Osteocyte (in vitro differentiated cells): ENCODE data around the gene PIGU. TPM values are rescaled to one million over a fixed set of nuclear protein-coding genes. Genes with fewer than 3 reads are reported as not detected.

ENCODE experiments used
- DNase-seq: peaks from one replicate; pipeline ENCODE4 v3.0.0; 2021; ENCODE audit warnings: mixed read lengths; ENCODE audit not compliant: unreplicated experiment; ENCODE audit errors: extremely low spot score
- H3K27ac Mint-ChIP-seq: one replicate; pipeline ENCODE4 v1.8.0; 2021; ENCODE audit warnings: mild to moderate bottlenecking, mixed read lengths; ENCODE audit not compliant: unreplicated experiment
- H3K27me3 Mint-ChIP-seq: one replicate; pipeline ENCODE4 v1.8.0; 2021; ENCODE audit warnings: mixed read lengths; ENCODE audit not compliant: unreplicated experiment
- H3K36me3 Mint-ChIP-seq: one replicate; pipeline ENCODE4 v1.8.0; 2021; ENCODE audit warnings: mixed read lengths; ENCODE audit not compliant: unreplicated experiment
- H3K4me1 Mint-ChIP-seq: one replicate; pipeline ENCODE4 v1.8.0; 2021; ENCODE audit warnings: mixed read lengths; ENCODE audit not compliant: unreplicated experiment
- H3K4me3 Mint-ChIP-seq: one replicate; pipeline ENCODE4 v1.8.0; 2021; ENCODE audit warnings: mild to moderate bottlenecking, moderate library complexity, mixed read lengths; ENCODE audit not compliant: unreplicated experiment
- H3K9me3 Mint-ChIP-seq: one replicate; pipeline ENCODE4 v1.8.0; 2021; ENCODE audit warnings: mixed read lengths; ENCODE audit not compliant: unreplicated experiment
- total RNA-seq: library from RNA; stranded (reverse); gene quantifications from 2 replicates; pipeline ENCODE4 v1.2.1, GENCODE V29; 2021
- TF ChIP-seq, protein P1 (sequence below): fragments of 200-600 bp; sonication (generic); IDR thresholded peaks from 2 replicates; pipeline ENCODE4 v1.5.0; 2021; ENCODE audit warnings: antibody characterized with exemption, mild to moderate bottlenecking, moderate library complexity

The PIGU gene
- total RNA-seq, 1 donor from 2014 or later, result 15.5 TPM

DNA sequence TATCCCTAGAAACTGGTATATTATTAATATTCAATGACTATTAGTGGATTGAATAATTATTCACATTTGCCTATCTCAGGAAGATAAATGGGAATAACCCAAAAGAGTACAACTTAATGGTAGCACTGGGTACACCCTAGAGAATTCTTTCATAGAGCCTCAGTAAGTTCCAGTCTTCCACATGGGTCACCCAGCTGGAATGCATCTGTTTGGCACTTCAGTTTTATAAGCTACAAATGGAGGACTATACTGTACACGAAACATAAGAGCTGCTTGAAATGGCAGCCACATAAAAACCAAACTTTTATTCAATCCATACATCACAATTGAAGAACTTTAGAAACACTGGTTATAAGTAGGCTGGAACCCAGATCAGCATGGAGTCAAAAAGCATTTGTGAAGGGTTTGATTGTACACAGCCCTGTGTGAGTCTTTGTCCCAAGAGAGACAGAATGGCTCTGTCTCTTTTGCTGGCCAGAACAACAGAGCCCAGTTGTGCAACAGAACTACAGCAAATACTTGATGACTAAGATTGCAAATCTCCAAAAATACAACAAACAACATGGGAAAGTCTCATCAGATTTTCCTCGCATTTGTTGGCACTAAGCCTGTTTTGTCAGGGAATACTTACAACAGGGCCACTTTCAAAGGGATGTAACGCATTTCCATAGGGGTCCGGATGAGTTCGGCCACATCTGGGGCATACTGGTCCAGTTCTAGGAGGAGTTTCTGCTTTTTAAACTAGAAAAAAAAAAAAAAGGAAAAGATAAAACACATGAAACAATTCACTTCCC, 39.5 kb downstream of the PIGU start:
- no peak overlapping the region for H3K4me3 Mint-ChIP-seq
- peaks cover 12% of the 10 kb centered on the region for H3K36me3 Mint-ChIP-seq
- H3K4me1 Mint-ChIP-seq, result no peaks in the 10 kb centered on the region
- DNase-seq, result no peak
- H3K27me3 Mint-ChIP-seq, result no peaks in the 10 kb centered on the region
- H3K9me3 Mint-ChIP-seq, result no peaks in the 10 kb centered on the region
- H3K27ac Mint-ChIP-seq, result no peak overlapping the region
- TF ChIP-seq, protein P1, sequence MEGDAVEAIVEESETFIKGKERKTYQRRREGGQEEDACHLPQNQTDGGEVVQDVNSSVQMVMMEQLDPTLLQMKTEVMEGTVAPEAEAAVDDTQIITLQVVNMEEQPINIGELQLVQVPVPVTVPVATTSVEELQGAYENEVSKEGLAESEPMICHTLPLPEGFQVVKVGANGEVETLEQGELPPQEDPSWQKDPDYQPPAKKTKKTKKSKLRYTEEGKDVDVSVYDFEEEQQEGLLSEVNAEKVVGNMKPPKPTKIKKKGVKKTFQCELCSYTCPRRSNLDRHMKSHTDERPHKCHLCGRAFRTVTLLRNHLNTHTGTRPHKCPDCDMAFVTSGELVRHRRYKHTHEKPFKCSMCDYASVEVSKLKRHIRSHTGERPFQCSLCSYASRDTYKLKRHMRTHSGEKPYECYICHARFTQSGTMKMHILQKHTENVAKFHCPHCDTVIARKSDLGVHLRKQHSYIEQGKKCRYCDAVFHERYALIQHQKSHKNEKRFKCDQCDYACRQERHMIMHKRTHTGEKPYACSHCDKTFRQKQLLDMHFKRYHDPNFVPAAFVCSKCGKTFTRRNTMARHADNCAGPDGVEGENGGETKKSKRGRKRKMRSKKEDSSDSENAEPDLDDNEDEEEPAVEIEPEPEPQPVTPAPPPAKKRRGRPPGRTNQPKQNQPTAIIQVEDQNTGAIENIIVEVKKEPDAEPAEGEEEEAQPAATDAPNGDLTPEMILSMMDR, result no peak

DNA sequence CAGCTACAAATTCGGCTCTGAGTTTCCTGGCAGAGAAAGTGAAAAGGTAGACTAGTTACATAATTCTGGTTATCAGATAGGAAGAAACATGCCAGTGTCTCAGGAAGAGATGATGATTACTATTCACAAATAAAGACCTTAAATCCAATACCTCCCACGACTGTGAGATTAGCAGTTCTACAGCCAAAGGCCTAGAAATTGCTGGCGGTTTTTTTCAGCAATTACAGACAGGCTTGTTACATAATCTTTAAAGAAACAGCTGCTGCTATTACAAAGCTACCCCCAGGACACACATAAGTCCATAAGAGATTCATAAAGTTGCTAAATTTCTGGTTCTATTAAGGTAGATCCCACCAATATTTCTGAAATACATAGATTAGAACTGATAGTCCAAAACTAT, 40.2 kb downstream of the PIGU start:
- H3K4me3 Mint-ChIP-seq, result no peak overlapping the region
- H3K27ac Mint-ChIP-seq, result no peak overlapping the region
- TF ChIP-seq, protein P1, result no peak
- H3K4me1 Mint-ChIP-seq, result no peaks in the 10 kb centered on the region
- H3K9me3 Mint-ChIP-seq, result no peaks in the 10 kb centered on the region
- no peak for DNase-seq
- peaks cover 12% of the 10 kb centered on the region for H3K36me3 Mint-ChIP-seq
- no peaks in the 10 kb centered on the region for H3K27me3 Mint-ChIP-seq

DNA sequence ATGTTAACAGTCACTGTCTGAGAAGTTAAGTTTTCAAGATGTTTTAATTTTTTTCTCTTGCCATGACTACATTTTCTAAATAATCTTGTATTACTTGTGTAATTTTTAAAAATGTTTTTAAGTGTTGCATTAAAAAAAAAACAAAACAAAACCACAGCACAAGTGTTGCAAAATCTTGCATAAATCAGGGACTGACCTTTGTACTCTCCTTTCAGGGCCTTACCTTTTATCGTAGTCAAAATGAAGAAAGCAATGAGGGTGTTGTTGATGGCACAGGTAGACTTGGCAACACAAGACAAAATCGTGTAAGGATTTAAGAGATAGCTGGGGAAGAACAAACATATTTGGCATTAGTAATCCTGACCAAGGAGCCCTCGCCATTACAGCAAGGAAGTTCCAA, 42.5 kb downstream of the PIGU start:
- H3K27me3 Mint-ChIP-seq, result no peaks in the 10 kb centered on the region
- H3K4me1 Mint-ChIP-seq, result no peaks in the 10 kb centered on the region
- TF ChIP-seq, protein P1, result no peak
- H3K9me3 Mint-ChIP-seq, result no peaks in the 10 kb centered on the region
- DNase-seq, result no peak
- H3K4me3 Mint-ChIP-seq, result no peak overlapping the region
- peaks cover 16% of the 10 kb centered on the region for H3K36me3 Mint-ChIP-seq
- no peak overlapping the region for H3K27ac Mint-ChIP-seq

DNA sequence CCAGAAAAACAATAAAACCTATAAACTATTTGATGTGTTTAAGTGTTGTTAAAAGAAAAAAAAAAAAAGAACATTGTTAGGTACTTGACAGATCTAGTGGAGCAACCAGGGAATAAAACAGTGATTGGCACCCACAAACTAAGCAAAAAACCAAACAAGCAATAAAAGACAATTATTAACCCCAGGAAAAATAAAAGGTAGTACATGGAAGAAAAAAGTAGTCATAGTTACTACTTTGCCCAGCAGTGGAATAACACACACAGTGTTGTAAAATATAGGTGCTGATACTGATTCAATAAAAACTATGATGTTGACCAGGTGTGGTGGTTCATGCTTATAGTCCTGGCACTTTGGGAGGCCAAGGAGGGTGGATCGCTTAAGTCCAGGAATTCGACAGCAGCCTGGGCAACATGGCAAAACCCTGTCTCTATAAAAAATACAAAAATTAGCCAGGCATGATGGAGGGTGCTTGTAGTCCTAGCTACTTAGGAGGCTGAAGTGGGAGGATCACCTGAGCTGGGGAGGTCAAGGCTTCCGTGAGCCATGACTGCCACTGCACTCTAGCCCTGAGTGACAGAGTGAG, 43.9 kb downstream of the PIGU start:
- TF ChIP-seq, protein P1, result no peak
- H3K9me3 Mint-ChIP-seq, result no peaks in the 10 kb centered on the region
- H3K4me3 Mint-ChIP-seq, result no peak overlapping the region
- H3K36me3 Mint-ChIP-seq, result peaks cover 16% of the 10 kb centered on the region
- no peaks in the 10 kb centered on the region for H3K4me1 Mint-ChIP-seq
- no peak for DNase-seq
- H3K27me3 Mint-ChIP-seq, result no peaks in the 10 kb centered on the region
- no peak overlapping the region for H3K27ac Mint-ChIP-seq

DNA sequence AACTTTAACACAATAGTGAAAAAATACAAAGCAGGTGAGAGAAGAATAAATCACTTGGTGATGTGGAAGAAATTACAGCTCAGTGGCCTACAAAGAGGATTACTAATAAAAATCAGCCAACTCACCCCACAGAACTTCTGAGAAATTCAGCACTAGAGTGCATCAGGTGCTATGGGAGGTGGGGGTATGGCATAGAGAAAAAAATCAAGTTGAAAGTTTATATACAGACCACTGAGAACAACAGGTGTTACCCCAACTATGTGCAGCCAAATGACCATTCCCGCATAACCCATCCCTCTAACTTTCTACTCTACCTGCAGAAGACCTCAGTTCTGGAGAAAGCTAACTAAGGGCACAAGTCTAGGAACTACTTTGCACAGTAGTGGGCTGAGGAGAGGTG, 47.0 kb downstream of the PIGU start:
- Mint-ChIP-seq H3K36me3 (peaks cover 12% of the 10 kb centered on the region), H3K27me3 (no peaks in the 10 kb centered on the region), H3K27ac (no peak overlapping the region), H3K4me3 (no peak overlapping the region), H3K4me1 (no peaks in the 10 kb centered on the region), H3K9me3 (no peaks in the 10 kb centered on the region)
- TF ChIP-seq, protein P1, result no peak
- DNase-seq, result no peak
